Esophagus squamous epithelium (tissue), 5 donors: ENCODE measurements around the gene IFT22. TPM values are rescaled to one million over a fixed set of nuclear protein-coding genes. Genes with fewer than 3 reads are reported as not detected.

Experiments used
- DNase-seq: peaks from one replicate; lab custom pipeline; 2025; lab: John Stamatoyannopoulos, UW
- H3K27ac ChIP-seq, 4 donors: fragments of 200-600 bp; sonication (generic); one replicate each; pipeline ENCODE4 v1.5.1; 2016 to 2019; ENCODE audit warnings: mild to moderate bottlenecking in 1 of 4
- H3K27me3 ChIP-seq, 4 donors: fragments of 200-600 bp; sonication (generic); 1 replicate in 3 of 4; 2 replicates in 1 of 4; pipeline versions ENCODE4 v1.5.1 to v1.6.0; 2017 to 2021; ENCODE audit warnings: antibody characterized with exemption in 1 of 4
- H3K36me3 ChIP-seq, 3 donors: fragments of 200-600 bp; sonication (generic); one replicate each; pipeline ENCODE4 v1.5.1; 2016 to 2019
- H3K4me1 ChIP-seq, 3 donors: fragments of 200-600 bp; sonication (generic); one replicate each; pipeline ENCODE4 v1.5.1; 2017 to 2019
- H3K4me3 ChIP-seq, 4 donors: fragments of 200-600 bp; sonication (generic); 1 replicate in 3 of 4; 2 replicates in 1 of 4; pipeline ENCODE4 v1.5.1; 2016 to 2019; ENCODE audit warnings: mild to moderate bottlenecking in 2 of 4, moderate library complexity in 1 of 4
- H3K9me3 ChIP-seq, 3 donors: fragments of 200-600 bp; sonication (generic); one replicate each; pipeline ENCODE4 v1.5.1; 2016 to 2019
- CTCF ChIP-seq, 6 experiments: fragments of 450-650 bp in 4 of 6; fragments of 200-600 bp in 2 of 6; sonication (generic) in 2 of 6; IDR thresholded peaks; one replicate each; pipeline ENCODE4 v1.5.1; 2016 to 2019; ENCODE audit warnings: antibody characterized with exemption in 6 of 6, mild to moderate bottlenecking in 4 of 6, moderate library complexity in 4 of 6
- POLR2A ChIP-seq, 4 donors: fragments of 450-650 bp; IDR thresholded peaks; one replicate each; pipeline ENCODE4 v1.6.1; 2017; ENCODE audit warnings: antibody characterized with exemption in 4 of 4, mild to moderate bottlenecking in 4 of 4, moderate library complexity in 3 of 4
- WGBS, 2 donors: methylation state at CpG; one replicate each; pipeline ENCODE4 v1.1.5; 2018; 5-methylcytosine and 5-hydroxymethylcytosine counted together
- intact Hi-C: fragments of 100-400 bp; cut with DNase I; formaldehyde crosslinking; loops from one replicate; pipeline ENCODE4 v1.15.0; 2022
- total RNA-seq, 4 donors: library from RNA; depleted of rRNA; stranded (reverse); fragments of >200 nt; gene quantifications; one replicate each; pipeline ENCODE4 v1.1.0, GENCODE V29; 2016
- donor health status: DM: yes; HTN: yes; CAD: no.

The IFT22 gene
- total RNA-seq, 4 donors from 2014 or later = 5.8 to 13.5 (median 9.5) TPM

GRCh38 chr7:101302641-101303101 is 18.9 kb downstream of the IFT22 start:
- intact Hi-C loops = no loop called here
- 24% methylated on average over 2 of the region's 37 CpGs; no CpG with 5 or more reads in 1 of the 2 donors for WGBS, 2 donors

GRCh38 chr7:101300465-101301376 is 20.9 kb downstream of the IFT22 start:
- TF ChIP-seq CTCF (IDR thresholded peaks at IDR 0.05) (no peak), POLR2A (IDR thresholded peaks at IDR 0.05) (no peak)
- 61 to 88% methylated on average over 9 to 12 of the region's 16 CpGs for WGBS, 2 donors
- H3K27me3 ChIP-seq = peaks cover 11 to 99% (median 44%) of the 10 kb centered on the region in 4 donors
- intact Hi-C loops = no loop called here
- H3K4me3 ChIP-seq = peak overlapping the region in 1 of 4 donors; percentile 9
- peaks cover 0 to 17% (median 3%) of the 10 kb centered on the region in 3 donors for H3K4me1 ChIP-seq
- H3K9me3 ChIP-seq = peaks cover 0 to 36% (median 22%) of the 10 kb centered on the region in 3 donors
- H3K27ac ChIP-seq = no peak overlapping the region
- H3K36me3 ChIP-seq = no peaks in the 10 kb centered on the region
- no peak for DNase-seq

More at GRCh38 chr7:101302641-101303101, 18.9 kb downstream of the IFT22 start:
- TF ChIP-seq CTCF (IDR thresholded peaks at IDR 0.05) = no peak
- TF ChIP-seq POLR2A (IDR thresholded peaks at IDR 0.05) = no peak
- Histone ChIP-seq H3K4me3 (peak overlapping the region in 1 of 4 donors; percentile 38), H3K4me1 (peaks cover 0 to 20% (median 3%) of the 10 kb centered on the region in 3 donors), H3K36me3 (no peaks in the 10 kb centered on the region), H3K27me3 (peaks cover 11 to 100% (median 43%) of the 10 kb centered on the region in 4 donors), H3K9me3 (peaks cover 0 to 36% (median 22%) of the 10 kb centered on the region in 3 donors), H3K27ac (no peak overlapping the region)
- DNase-seq = no peak

- WGBS, 2 donors = 4 to 16% methylated on average over 15 to 22 of the region's 72 CpGs
- intact Hi-C loops = no loop called here
- DNase-seq = no peak
- Histone ChIP-seq H3K36me3 (no peaks in the 10 kb centered on the region), H3K4me1 (peaks cover 0 to 17% (median 3%) of the 10 kb centered on the region in 3 donors), H3K27me3 (peaks cover 11 to 99% (median 44%) of the 10 kb centered on the region in 4 donors), H3K4me3 (peak overlapping the region in 1 of 4 donors; percentile 9), H3K27ac (no peak overlapping the region), H3K9me3 (peaks cover 0 to 36% (median 22%) of the 10 kb centered on the region in 3 donors)
- TF ChIP-seq CTCF (IDR thresholded peaks at IDR 0.05) (no peak), POLR2A (IDR thresholded peaks at IDR 0.05) (no peak)
Measured at GRCh38 chr7:101299511-101300464, 21.8 kb downstream of the IFT22 start.

- peaks cover 0 to 11% (median 0%) of the 10 kb centered on the region in 3 donors for H3K4me1 ChIP-seq
- DNase-seq = no peak
- H3K4me3 ChIP-seq = no peak overlapping the region
- no peak for TF ChIP-seq CTCF (IDR thresholded peaks at IDR 0.05)
- peaks cover 1 to 99% (median 13%) of the 10 kb centered on the region in 4 donors for H3K27me3 ChIP-seq
- no peaks in the 10 kb centered on the region for H3K36me3 ChIP-seq
- H3K9me3 ChIP-seq = no peaks in the 10 kb centered on the region
- no peak overlapping the region for H3K27ac ChIP-seq
- intact Hi-C loops = no loop called here
- WGBS, 2 donors = 84 to 88% methylated on average over 8 of the region's 8 CpGs
Measured at GRCh38 chr7:101294832-101295121, 26.8 kb downstream of the IFT22 start.
